ENCODE data around the gene MYH10.

MYH10 gene

GRCh38 chr17:8468127-8468526 lies 162.4 kb downstream of the MYH10 start:
- no peak for ATAC-seq
- TF ChIP-seq SNAI2 (CRISPR knock-in tag; IDR thresholded peaks at IDR 0.05) (no peak), TOX (CRISPR knock-in tag; IDR thresholded peaks at IDR 0.05; ENCODE audit: borderline replicate concordance) (no peak), RARB (CRISPR knock-in tag; IDR thresholded peaks at IDR 0.05) (no peak), CSRNP3 (CRISPR knock-in tag; IDR thresholded peaks at IDR 0.05) (no peak), BACH2 (CRISPR knock-in tag; IDR thresholded peaks at IDR 0.05; ENCODE audit: borderline replicate concordance) (no peak), GLIS3 (CRISPR knock-in tag; IDR thresholded peaks at IDR 0.05) (no peak), ZNF70 (CRISPR knock-in tag; IDR thresholded peaks at IDR 0.05) (no peak), ZFP3 (CRISPR knock-in tag; IDR thresholded peaks at IDR 0.05) (no peak), ZNF565 (CRISPR knock-in tag; conservative IDR thresholded peaks at IDR 0.05; ENCODE audit: low read depth) (no peak), ARNTL (CRISPR knock-in tag; IDR thresholded peaks at IDR 0.05; ENCODE audit: borderline replicate concordance, low read depth) (no peak)
- TF ChIP-seq, protein P1, sequence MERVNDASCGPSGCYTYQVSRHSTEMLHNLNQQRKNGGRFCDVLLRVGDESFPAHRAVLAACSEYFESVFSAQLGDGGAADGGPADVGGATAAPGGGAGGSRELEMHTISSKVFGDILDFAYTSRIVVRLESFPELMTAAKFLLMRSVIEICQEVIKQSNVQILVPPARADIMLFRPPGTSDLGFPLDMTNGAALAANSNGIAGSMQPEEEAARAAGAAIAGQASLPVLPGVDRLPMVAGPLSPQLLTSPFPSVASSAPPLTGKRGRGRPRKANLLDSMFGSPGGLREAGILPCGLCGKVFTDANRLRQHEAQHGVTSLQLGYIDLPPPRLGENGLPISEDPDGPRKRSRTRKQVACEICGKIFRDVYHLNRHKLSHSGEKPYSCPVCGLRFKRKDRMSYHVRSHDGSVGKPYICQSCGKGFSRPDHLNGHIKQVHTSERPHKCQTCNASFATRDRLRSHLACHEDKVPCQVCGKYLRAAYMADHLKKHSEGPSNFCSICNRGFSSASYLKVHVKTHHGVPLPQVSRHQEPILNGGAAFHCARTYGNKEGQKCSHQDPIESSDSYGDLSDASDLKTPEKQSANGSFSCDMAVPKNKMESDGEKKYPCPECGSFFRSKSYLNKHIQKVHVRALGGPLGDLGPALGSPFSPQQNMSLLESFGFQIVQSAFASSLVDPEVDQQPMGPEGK (CRISPR knock-in tag; IDR thresholded peaks at IDR 0.05; ENCODE audit: borderline replicate concordance): no peak

- TF ChIP-seq, protein P2, sequence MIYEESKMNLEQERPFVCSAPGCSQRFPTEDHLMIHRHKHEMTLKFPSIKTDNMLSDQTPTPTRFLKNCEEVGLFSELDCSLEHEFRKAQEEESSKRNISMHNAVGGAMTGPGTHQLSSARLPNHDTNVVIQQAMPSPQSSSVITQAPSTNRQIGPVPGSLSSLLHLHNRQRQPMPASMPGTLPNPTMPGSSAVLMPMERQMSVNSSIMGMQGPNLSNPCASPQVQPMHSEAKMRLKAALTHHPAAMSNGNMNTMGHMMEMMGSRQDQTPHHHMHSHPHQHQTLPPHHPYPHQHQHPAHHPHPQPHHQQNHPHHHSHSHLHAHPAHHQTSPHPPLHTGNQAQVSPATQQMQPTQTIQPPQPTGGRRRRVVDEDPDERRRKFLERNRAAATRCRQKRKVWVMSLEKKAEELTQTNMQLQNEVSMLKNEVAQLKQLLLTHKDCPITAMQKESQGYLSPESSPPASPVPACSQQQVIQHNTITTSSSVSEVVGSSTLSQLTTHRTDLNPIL (CRISPR knock-in tag; IDR thresholded peaks at IDR 0.05; ENCODE audit: low read depth): no peak
- TF ChIP-seq, protein P3, sequence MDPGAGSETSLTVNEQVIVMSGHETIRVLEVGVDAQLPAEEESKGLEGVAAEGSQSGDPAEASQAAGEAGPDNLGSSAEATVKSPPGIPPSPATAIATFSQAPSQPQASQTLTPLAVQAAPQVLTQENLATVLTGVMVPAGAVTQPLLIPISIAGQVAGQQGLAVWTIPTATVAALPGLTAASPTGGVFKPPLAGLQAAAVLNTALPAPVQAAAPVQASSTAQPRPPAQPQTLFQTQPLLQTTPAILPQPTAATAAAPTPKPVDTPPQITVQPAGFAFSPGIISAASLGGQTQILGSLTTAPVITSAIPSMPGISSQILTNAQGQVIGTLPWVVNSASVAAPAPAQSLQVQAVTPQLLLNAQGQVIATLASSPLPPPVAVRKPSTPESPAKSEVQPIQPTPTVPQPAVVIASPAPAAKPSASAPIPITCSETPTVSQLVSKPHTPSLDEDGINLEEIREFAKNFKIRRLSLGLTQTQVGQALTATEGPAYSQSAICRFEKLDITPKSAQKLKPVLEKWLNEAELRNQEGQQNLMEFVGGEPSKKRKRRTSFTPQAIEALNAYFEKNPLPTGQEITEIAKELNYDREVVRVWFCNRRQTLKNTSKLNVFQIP (CRISPR knock-in tag; IDR thresholded peaks at IDR 0.05; ENCODE audit: borderline replicate concordance, low read depth): no peak
- TF ChIP-seq ISL1 (CRISPR knock-in tag; IDR thresholded peaks at IDR 0.05): no peak
- TF ChIP-seq BACH2 (CRISPR knock-in tag; IDR thresholded peaks at IDR 0.05; ENCODE audit: borderline replicate concordance): no peak
- no peak for TF ChIP-seq ZNF70 (CRISPR knock-in tag; IDR thresholded peaks at IDR 0.05)
- ATAC-seq: no peak
These were observed 163.0 kb downstream of the MYH10 start for GRCh38 chr17:8467527-8467926.

DNA sequence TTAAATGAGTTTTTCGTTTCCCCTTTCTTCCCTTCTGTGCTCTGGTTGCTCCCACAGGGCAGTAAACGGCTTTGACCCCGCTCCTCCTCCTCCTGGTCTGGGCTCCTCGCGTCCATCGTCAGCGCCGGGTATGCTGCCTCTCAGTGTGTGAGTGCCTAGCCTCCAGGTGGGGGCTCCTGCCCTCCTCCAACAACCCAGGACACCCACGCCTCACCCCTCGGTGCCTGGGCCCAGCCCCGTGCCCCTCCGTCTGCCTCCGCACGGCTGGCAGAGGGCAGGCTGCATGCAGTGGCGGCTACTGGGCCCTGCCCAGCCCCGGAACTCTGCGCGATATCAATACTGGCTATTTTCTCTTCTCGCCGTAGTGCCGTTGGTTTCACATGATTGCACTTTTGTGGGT lies 163.7 kb downstream of the MYH10 start:
- TF ChIP-seq ESRRG (CRISPR knock-in tag; IDR thresholded peaks at IDR 0.05) (no peak), ARNTL (CRISPR knock-in tag; IDR thresholded peaks at IDR 0.05; ENCODE audit: borderline replicate concordance, low read depth) (no peak), OSR1 (CRISPR knock-in tag; IDR thresholded peaks at IDR 0.05) (no peak), ISL1 (CRISPR knock-in tag; IDR thresholded peaks at IDR 0.05) (no peak), RARB (CRISPR knock-in tag; IDR thresholded peaks at IDR 0.05) (no peak), CSDC2 (CRISPR knock-in tag; IDR thresholded peaks at IDR 0.05) (no peak), TCF4 (CRISPR knock-in tag; IDR thresholded peaks at IDR 0.05; ENCODE audit: borderline replicate concordance) (no peak), ZNF70 (CRISPR knock-in tag; IDR thresholded peaks at IDR 0.05) (no peak), SNAI2 (CRISPR knock-in tag; IDR thresholded peaks at IDR 0.05) (no peak), ZNF565 (CRISPR knock-in tag; conservative IDR thresholded peaks at IDR 0.05; ENCODE audit: low read depth) (no peak), PPARA (CRISPR knock-in tag; IDR thresholded peaks at IDR 0.05; ENCODE audit: borderline replicate concordance) (no peak), ZC3H10 (CRISPR knock-in tag; IDR thresholded peaks at IDR 0.05) (no peak), GLIS3 (CRISPR knock-in tag; IDR thresholded peaks at IDR 0.05) (no peak), ZNF8 (CRISPR knock-in tag; IDR thresholded peaks at IDR 0.05) (no peak), ZFP30 (CRISPR knock-in tag; IDR thresholded peaks at IDR 0.05) (no peak), CSRNP3 (CRISPR knock-in tag; IDR thresholded peaks at IDR 0.05) (no peak), TOX (CRISPR knock-in tag; IDR thresholded peaks at IDR 0.05; ENCODE audit: borderline replicate concordance) (no peak)
- TF ChIP-seq, protein P1 (CRISPR knock-in tag; IDR thresholded peaks at IDR 0.05; ENCODE audit: borderline replicate concordance): no peak
- TF ChIP-seq, protein P4, sequence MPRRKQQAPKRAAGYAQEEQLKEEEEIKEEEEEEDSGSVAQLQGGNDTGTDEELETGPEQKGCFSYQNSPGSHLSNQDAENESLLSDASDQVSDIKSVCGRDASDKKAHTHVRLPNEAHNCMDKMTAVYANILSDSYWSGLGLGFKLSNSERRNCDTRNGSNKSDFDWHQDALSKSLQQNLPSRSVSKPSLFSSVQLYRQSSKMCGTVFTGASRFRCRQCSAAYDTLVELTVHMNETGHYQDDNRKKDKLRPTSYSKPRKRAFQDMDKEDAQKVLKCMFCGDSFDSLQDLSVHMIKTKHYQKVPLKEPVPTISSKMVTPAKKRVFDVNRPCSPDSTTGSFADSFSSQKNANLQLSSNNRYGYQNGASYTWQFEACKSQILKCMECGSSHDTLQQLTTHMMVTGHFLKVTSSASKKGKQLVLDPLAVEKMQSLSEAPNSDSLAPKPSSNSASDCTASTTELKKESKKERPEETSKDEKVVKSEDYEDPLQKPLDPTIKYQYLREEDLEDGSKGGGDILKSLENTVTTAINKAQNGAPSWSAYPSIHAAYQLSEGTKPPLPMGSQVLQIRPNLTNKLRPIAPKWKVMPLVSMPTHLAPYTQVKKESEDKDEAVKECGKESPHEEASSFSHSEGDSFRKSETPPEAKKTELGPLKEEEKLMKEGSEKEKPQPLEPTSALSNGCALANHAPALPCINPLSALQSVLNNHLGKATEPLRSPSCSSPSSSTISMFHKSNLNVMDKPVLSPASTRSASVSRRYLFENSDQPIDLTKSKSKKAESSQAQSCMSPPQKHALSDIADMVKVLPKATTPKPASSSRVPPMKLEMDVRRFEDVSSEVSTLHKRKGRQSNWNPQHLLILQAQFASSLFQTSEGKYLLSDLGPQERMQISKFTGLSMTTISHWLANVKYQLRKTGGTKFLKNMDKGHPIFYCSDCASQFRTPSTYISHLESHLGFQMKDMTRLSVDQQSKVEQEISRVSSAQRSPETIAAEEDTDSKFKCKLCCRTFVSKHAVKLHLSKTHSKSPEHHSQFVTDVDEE (CRISPR knock-in tag; IDR thresholded peaks at IDR 0.05): no peak
- no peak for ATAC-seq
